Esophagus (tissue), 2 donors: ENCODE measurements around the gene DIAPH2. TPM values are rescaled to one million over a fixed set of nuclear protein-coding genes. Genes with fewer than 3 reads are reported as not detected.

Experiments used
- H3K27ac ChIP-seq, 2 donors: one replicate each; pipeline ENCODE4 v1.5.1; 2013; ENCODE audit warnings: low read depth in 2 of 2, mild to moderate bottlenecking in 2 of 2, inconsistent platforms in 1 of 2, low read length in 1 of 2, moderate library complexity in 1 of 2
- H3K27me3 ChIP-seq, 2 donors: one replicate each; pipeline ENCODE4 v1.6.1; 2013; ENCODE audit warnings: low read length in 2 of 2, control low read depth in 1 of 2, mild to moderate bottlenecking in 1 of 2; ENCODE audit not compliant: insufficient read depth in 2 of 2, control insufficient read depth in 1 of 2
- H3K36me3 ChIP-seq, 2 donors: one replicate each; pipeline ENCODE4 v1.6.1; 2013; ENCODE audit warnings: low read length in 1 of 2; ENCODE audit not compliant: control insufficient read depth in 2 of 2, insufficient read depth in 2 of 2
- H3K4me1 ChIP-seq, 2 donors: one replicate each; pipeline ENCODE4 v1.6.1; 2013; ENCODE audit warnings: low read length in 1 of 2; ENCODE audit not compliant: control insufficient read depth in 2 of 2, insufficient read depth in 2 of 2
- H3K4me3 ChIP-seq, 2 donors: one replicate each; pipeline ENCODE4 v1.5.1; 2013; ENCODE audit warnings: low read length in 2 of 2, mild to moderate bottlenecking in 2 of 2, low read depth in 1 of 2, moderate library complexity in 1 of 2
- H3K9me3 ChIP-seq, 2 donors: one replicate each; pipeline ENCODE4 v1.6.1; 2013; ENCODE audit warnings: mild to moderate bottlenecking in 2 of 2, low read depth in 1 of 2, low read length in 1 of 2, moderate library complexity in 1 of 2; ENCODE audit not compliant: control insufficient read depth in 2 of 2, insufficient read depth in 1 of 2
- WGBS, 2 donors: extraction: QIAGEN DNeasy Blood & Tissue Kit; methylation state at CpG; one replicate each; pipeline ENCODE4 v1.1.7; 2013; 5-methylcytosine and 5-hydroxymethylcytosine counted together
- polyA plus RNA-seq, 2 donors: library from polyadenylated mRNA; stranded (reverse); fragments of 200-250 nt; gene quantifications; one replicate each; pipeline ENCODE4 v1.2.3, GENCODE V29; 2013
- donor health status: healthy with polysubstance abuse.
- donor health status: Bipolar disorder and iron deficiency.

The DIAPH2 gene
- polyA plus RNA-seq, 2 donors: 3.6 to 4.5 TPM

- Histone ChIP-seq H3K36me3 (no peaks in the 10 kb centered on the region), H3K27me3 (peaks cover 0 to 2% of the 10 kb centered on the region in 2 donors), H3K4me1 (no peaks in the 10 kb centered on the region), H3K27ac (no peak overlapping the region), H3K9me3 (no peaks in the 10 kb centered on the region), H3K4me3 (no peak overlapping the region)
Observed at GRCh38 chrX:97074400-97074799, 389.8 kb downstream of the DIAPH2 start.

GRCh38 chrX:97089116-97089515 is 404.5 kb downstream of the DIAPH2 start:
- WGBS, 2 donors: 88 to 96% methylated on average over 1 of the region's 1 CpG
- no peaks in the 10 kb centered on the region for H3K9me3 ChIP-seq
- H3K4me3 ChIP-seq: no peak overlapping the region
- no peaks in the 10 kb centered on the region for H3K27me3 ChIP-seq
- peaks cover 0 to 2% of the 10 kb centered on the region in 2 donors for H3K4me1 ChIP-seq
- no peak overlapping the region for H3K27ac ChIP-seq
- H3K36me3 ChIP-seq: no peaks in the 10 kb centered on the region

- WGBS, 2 donors: 42 to 46% methylated on average over 2 of the region's 2 CpGs
Observed at GRCh38 chrX:97096385-97096784, 411.7 kb downstream of the DIAPH2 start.

GRCh38 chrX:97102938-97103337 is 418.3 kb downstream of the DIAPH2 start:
- Histone ChIP-seq H3K36me3 (no peaks in the 10 kb centered on the region), H3K4me1 (no peaks in the 10 kb centered on the region), H3K27me3 (no peaks in the 10 kb centered on the region), H3K27ac (no peak overlapping the region), H3K4me3 (no peak overlapping the region), H3K9me3 (no peaks in the 10 kb centered on the region)

More at GRCh38 chrX:97096385-97096784, 411.7 kb downstream of the DIAPH2 start:
- Histone ChIP-seq H3K36me3 (no peaks in the 10 kb centered on the region), H3K27ac (no peak overlapping the region), H3K4me3 (no peak overlapping the region), H3K27me3 (no peaks in the 10 kb centered on the region), H3K9me3 (no peaks in the 10 kb centered on the region), H3K4me1 (peaks cover 0 to 2% of the 10 kb centered on the region in 2 donors)

- no peaks in the 10 kb centered on the region for H3K4me1 ChIP-seq
- peaks cover 0 to 2% of the 10 kb centered on the region in 2 donors for H3K27me3 ChIP-seq
- no peak overlapping the region for H3K4me3 ChIP-seq
- H3K36me3 ChIP-seq: no peaks in the 10 kb centered on the region
- H3K27ac ChIP-seq: no peak overlapping the region
- 65% methylated on average over 1 of the region's 1 CpG for WGBS, 2 donors
- no peaks in the 10 kb centered on the region for H3K9me3 ChIP-seq
Observed at GRCh38 chrX:97109730-97110129, 425.1 kb downstream of the DIAPH2 start.

GRCh38 chrX:97117572-97117971 is 432.9 kb downstream of the DIAPH2 start:
- Histone ChIP-seq H3K4me1 (peaks cover 0 to 2% of the 10 kb centered on the region in 2 donors), H3K27me3 (no peaks in the 10 kb centered on the region), H3K9me3 (peaks cover 0 to 3% of the 10 kb centered on the region in 2 donors), H3K4me3 (no peak overlapping the region), H3K27ac (no peak overlapping the region), H3K36me3 (no peaks in the 10 kb centered on the region)

- no peaks in the 10 kb centered on the region for H3K27me3 ChIP-seq
- WGBS, 2 donors: 87 to 89% methylated on average over 12 of the region's 12 CpGs
Observed at GRCh38 chrX:97119474-97120109, 434.9 kb downstream of the DIAPH2 start.

GRCh38 chrX:97123001-97123400 is 438.4 kb downstream of the DIAPH2 start:
- WGBS, 2 donors: 89 to 91% methylated on average over 2 of the region's 2 CpGs
- Histone ChIP-seq H3K4me3 (no peak overlapping the region), H3K27ac (no peak overlapping the region), H3K4me1 (peaks cover 0 to 2% of the 10 kb centered on the region in 2 donors), H3K27me3 (no peaks in the 10 kb centered on the region), H3K36me3 (no peaks in the 10 kb centered on the region), H3K9me3 (peaks cover 0 to 3% of the 10 kb centered on the region in 2 donors)

More at GRCh38 chrX:97119474-97120109, 434.9 kb downstream of the DIAPH2 start:
- no peak overlapping the region for H3K4me3 ChIP-seq
- peaks cover 0 to 3% of the 10 kb centered on the region in 2 donors for H3K9me3 ChIP-seq
- H3K27ac ChIP-seq: no peak overlapping the region
- H3K36me3 ChIP-seq: no peaks in the 10 kb centered on the region
- peaks cover 0 to 2% of the 10 kb centered on the region in 2 donors for H3K4me1 ChIP-seq

GRCh38 chrX:97126020-97126419 is 441.4 kb downstream of the DIAPH2 start:
- H3K27me3 ChIP-seq: no peaks in the 10 kb centered on the region
- no peaks in the 10 kb centered on the region for H3K4me1 ChIP-seq
- no peaks in the 10 kb centered on the region for H3K9me3 ChIP-seq
- H3K36me3 ChIP-seq: no peaks in the 10 kb centered on the region
- no peak overlapping the region for H3K27ac ChIP-seq
- H3K4me3 ChIP-seq: no peak overlapping the region
- 61 to 69% methylated on average over 3 of the region's 3 CpGs for WGBS, 2 donors

GRCh38 chrX:97132664-97133415 is 448.2 kb downstream of the DIAPH2 start:
- H3K4me1 ChIP-seq: no peaks in the 10 kb centered on the region
- H3K4me3 ChIP-seq: no peak overlapping the region
- H3K36me3 ChIP-seq: no peaks in the 10 kb centered on the region
- no peaks in the 10 kb centered on the region for H3K27me3 ChIP-seq
- H3K9me3 ChIP-seq: no peaks in the 10 kb centered on the region
- no peak overlapping the region for H3K27ac ChIP-seq
- WGBS, 2 donors: 84 to 90% methylated on average over 6 of the region's 6 CpGs
